ENCODE data around the gene TOMT.

TOMT gene

GRCh38 chr11:72105888-72106287, at the start of gene TOMT:
Gene TOMT, plus strand, starts transcription at chr11:72105924. Its CDS starts 28 bp downstream, at chr11:72105952.
- DNase-seq (ENCODE audit: low spot score) = no peak

- no peak for DNase-seq (ENCODE audit: low spot score)
Observed at GRCh38 chr11:72058416-72059034, 47.2 kb upstream of the TOMT start.

GRCh38 chr11:72061739-72062396, 43.9 kb upstream of the TOMT start:
- DNase-seq (ENCODE audit: low spot score) = no peak

GRCh38 chr11:72066855-72067254, 38.9 kb upstream of the TOMT start:
- no peak for DNase-seq (ENCODE audit: low spot score)

- DNase-seq (ENCODE audit: low spot score) = no peak
Observed at GRCh38 chr11:72067266-72067665, 38.5 kb upstream of the TOMT start.

- no peak for DNase-seq (ENCODE audit: low spot score)
Observed at GRCh38 chr11:72067676-72068075, 38.0 kb upstream of the TOMT start.

GRCh38 chr11:72069200-72069599, 36.5 kb upstream of the TOMT start:
- no peak for DNase-seq (ENCODE audit: low spot score)

GRCh38 chr11:72069787-72070251, 35.9 kb upstream of the TOMT start:
- peak; percentile 79 for DNase-seq (ENCODE audit: low spot score)

- no peak for DNase-seq (ENCODE audit: low spot score)
Observed at GRCh38 chr11:72070491-72070890, 35.2 kb upstream of the TOMT start.

GRCh38 chr11:72072348-72072747, 33.4 kb upstream of the TOMT start:
- DNase-seq (ENCODE audit: low spot score) = no peak

GRCh38 chr11:72075109-72075508, 30.6 kb upstream of the TOMT start:
- DNase-seq (ENCODE audit: low spot score) = peak; percentile 43

GRCh38 chr11:72075756-72076155, 30.0 kb upstream of the TOMT start:
- DNase-seq (ENCODE audit: low spot score) = no peak

GRCh38 chr11:72078477-72078876, 27.2 kb upstream of the TOMT start:
- DNase-seq (ENCODE audit: low spot score) = no peak

GRCh38 chr11:72079819-72080325, 25.9 kb upstream of the TOMT start:
- no peak for DNase-seq (ENCODE audit: low spot score)

GRCh38 chr11:72080326-72081183, 25.2 kb upstream of the TOMT start, which contains the start of the genes LRRC51 and NUMA1:
Gene LRRC51, plus strand, starts transcription at chr11:72080850. Its CDS starts 8,234 bp downstream, at chr11:72089084.
Gene NUMA1, minus strand, starts transcription at chr11:72080542. Its CDS starts 44,599 bp downstream, at chr11:72035943.
- DNase-seq (ENCODE audit: low spot score) = peak; percentile 100

GRCh38 chr11:72081184-72081644, 24.5 kb upstream of the TOMT start:
- no peak for DNase-seq (ENCODE audit: low spot score)

- DNase-seq (ENCODE audit: low spot score) = no peak
Observed at GRCh38 chr11:72081821-72082453, 23.8 kb upstream of the TOMT start.

GRCh38 chr11:72083414-72083813, 22.3 kb upstream of the TOMT start:
- no peak for DNase-seq (ENCODE audit: low spot score)

- DNase-seq (ENCODE audit: low spot score) = no peak
Observed at GRCh38 chr11:72084076-72084475, 21.6 kb upstream of the TOMT start.

GRCh38 chr11:72084965-72085364, 20.8 kb upstream of the TOMT start:
- no peak for DNase-seq (ENCODE audit: low spot score)

- peak; percentile 90 for DNase-seq (ENCODE audit: low spot score)
Observed at GRCh38 chr11:72085621-72086351, 19.9 kb upstream of the TOMT start.
